HG03558 (cell line): ENCODE data around the gene RAPGEF1.

Experiments used
- ATAC-seq: cut with Tn5 transposase; IDR thresholded peaks from one replicate; pipeline ENCODE4 v1.9.1; 2021; ENCODE audit warnings: moderate number of reproducible peaks; ENCODE audit not compliant: unreplicated experiment; ENCODE audit errors: extremely low read depth

RAPGEF1 gene

DNA sequence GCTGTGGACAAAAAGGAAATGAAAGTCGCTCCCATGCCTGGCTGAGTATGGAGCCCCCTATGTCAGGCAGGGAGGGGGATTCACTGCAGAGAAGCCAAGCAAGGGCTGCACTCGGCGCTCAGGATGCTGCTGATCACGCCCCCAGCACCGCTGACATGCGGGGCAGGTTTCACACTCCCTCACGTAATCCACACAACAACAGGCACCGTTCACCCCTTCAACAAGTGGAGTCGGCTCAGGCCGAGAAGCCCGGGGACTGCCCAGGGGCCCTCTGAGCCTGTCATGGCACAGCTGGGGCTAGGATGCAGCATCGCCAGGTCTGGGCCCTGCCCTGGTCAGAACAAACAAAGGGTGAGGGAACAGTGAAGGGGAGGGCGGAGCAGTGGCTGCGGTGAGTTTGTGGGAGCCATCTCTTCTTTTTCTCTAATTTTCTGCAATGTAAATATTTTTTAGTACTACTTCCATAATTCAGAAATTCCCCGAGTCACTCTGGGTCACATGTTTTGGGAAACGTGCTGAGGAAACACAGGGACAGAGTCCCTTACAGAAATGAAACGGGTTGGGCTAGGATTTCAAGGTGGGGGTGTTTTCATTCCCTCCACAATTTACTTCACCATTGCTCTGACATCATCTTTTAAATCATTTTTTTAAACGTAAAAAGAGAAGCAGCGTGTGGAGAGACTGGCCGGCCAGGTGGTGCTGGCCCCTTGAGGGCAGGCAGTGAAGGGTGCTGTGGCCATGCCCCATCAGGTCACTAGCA, 144.8 kb downstream of the RAPGEF1 start:
- no peak for ATAC-seq

GRCh38 chr9:131593936-131594665, 145.8 kb downstream of the RAPGEF1 start:
- ATAC-seq: no peak

DNA sequence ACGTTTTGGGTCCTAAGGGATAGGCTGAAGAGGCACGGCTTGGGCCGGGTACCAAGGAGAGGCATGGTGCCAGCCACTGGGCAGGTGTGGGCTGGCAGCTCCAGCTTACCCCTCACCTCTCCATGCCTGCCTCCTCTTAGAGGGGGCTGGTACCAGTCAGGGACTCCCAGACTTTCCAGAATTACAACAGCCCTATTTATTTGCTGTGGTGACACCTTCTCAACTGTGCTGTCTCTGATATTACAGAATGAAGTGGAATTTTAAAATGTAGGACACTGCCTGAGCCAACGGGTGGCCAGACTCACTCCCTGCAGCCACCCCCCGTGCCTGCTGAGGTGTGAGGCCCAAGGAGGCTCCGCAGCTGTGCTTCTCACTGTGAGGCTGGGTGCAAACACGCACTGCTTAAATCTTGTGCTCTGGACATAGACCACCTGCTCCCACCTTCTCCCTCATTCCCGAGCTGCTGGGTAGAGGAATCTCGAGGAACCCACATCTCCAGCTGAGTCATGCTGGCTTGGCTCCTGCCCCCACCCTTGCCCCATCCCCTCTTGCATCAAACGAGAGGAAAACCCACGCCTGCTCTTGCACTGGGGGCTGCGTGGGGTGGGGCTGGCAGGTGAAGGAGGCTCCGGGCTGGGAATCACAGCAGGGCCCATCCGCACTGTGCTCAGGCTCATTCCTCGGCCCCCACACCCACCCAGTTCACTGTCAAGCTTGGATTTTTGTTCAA, 146.6 kb downstream of the RAPGEF1 start:
- ATAC-seq: no peak

- ATAC-seq: no peak
Observed at GRCh38 chr9:131591845-131592208, 148.0 kb downstream of the RAPGEF1 start.

DNA sequence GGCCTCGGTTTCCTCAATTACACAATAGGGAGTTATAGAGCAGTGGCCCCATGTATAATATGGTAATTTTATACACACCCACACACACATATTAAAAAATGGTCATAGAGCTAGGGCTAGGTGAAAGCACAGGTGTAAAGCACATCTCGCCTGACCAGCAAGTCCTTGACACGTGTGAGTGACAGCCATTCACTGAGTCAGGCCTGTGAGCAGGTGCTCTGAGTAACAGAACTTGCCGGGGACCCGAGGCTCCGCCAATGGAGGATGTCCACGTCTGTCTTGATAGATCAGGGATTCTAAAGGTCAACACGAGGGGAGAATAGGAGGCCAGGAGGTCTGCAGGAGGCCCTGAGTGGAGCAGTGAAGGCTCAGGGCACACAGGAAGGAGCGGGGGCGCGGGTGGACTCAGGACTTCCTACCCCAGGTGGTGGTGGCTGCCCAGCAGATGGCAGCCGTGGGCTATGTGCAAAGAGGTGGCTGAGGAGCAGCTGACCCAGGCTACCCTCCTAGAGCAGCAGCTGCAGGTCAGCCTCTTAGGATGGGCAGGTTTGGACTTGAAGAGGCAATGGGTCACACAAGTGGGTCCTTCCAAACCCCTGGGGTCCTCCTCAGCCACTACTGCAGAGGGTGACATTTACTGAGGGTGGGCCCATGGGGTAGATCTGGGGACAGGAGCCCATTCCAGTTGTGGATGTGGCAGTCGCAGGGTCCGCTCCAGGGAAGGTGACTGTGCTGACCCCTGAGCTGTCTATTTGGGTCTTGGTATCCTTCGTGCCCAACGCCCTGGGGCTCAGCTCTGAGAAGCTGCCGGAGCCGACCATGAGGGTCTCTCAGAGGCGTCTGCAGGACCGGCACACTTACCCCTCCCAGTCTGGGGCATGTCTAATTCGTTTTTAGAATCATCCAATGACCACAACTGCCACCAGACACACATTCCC, 148.7 kb downstream of the RAPGEF1 start:
- no peak for ATAC-seq

DNA sequence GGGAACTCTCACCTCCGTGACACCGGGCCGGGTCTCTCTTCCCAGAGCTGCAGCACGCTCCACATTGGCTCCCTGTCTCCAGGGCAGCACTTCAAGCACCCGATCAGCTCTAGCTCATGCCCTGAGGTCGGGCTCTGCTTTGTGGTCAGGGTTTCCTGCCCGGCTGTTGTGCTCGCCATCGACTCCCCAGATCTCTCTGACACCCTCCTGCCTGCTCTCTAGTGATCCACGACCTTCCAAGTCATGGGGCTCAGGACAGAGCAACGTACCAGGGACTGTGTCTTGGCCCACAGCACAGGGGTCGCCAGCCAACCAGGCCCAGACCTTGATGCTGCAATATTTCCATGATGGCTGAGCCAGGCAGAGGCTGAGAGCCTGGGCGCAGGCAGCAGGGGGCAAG, 149.4 kb downstream of the RAPGEF1 start:
- no peak for ATAC-seq

DNA sequence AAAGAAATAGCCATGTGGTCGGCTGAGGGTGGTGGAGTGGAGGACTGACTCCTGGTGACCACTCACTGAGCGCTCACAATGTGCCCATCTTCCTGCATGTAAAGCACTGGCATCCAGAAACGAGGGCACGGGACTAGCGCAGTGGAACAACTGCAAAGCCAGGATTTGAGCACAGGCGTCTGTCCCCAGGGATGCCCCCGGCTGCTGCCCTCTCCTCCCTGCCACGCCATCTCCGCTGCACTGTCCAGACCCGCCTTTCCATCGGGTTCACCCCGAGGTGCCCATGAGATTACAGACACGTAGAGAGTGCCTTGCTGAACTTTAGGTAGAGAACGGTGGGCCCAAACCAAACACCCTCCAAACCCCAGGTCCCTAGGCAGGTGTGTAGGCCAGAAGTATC, 149.9 kb downstream of the RAPGEF1 start:
- no peak for ATAC-seq

DNA sequence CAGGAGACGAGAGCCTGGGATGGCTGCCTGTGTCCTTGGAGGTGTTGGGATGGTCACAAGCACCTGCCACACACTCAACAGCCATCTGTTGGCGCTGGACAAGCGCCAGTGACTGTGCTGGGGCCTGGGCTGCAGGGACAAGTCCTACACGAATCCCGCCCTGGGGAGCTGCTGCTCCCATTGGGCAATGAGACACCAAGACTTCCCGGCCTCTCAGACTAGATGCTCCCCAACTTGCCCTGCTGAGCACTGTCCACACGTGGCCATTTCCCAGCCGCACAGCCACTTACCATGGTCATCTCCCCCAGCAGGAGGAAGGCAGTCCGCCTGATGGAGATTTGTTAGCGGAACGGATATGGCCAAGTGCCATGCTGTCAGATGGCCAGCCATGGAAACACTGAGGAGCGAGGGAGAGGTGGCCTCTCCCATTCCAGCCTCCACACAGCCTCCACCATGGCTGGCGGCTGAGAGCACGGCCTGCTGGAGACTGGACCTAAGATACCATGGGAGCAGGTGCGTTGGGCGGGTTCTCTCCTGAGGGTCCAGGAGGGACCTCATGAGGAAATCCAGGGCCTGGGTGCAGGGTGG, 150.7 kb downstream of the RAPGEF1 start:
- ATAC-seq: no peak

- ATAC-seq: no peak
Observed at GRCh38 chr9:131588396-131588795, 151.5 kb downstream of the RAPGEF1 start.

GRCh38 chr9:131587906-131588305, 152.0 kb downstream of the RAPGEF1 start:
- ATAC-seq: no peak

GRCh38 chr9:131587331-131587730, 152.5 kb downstream of the RAPGEF1 start:
- ATAC-seq: no peak

DNA sequence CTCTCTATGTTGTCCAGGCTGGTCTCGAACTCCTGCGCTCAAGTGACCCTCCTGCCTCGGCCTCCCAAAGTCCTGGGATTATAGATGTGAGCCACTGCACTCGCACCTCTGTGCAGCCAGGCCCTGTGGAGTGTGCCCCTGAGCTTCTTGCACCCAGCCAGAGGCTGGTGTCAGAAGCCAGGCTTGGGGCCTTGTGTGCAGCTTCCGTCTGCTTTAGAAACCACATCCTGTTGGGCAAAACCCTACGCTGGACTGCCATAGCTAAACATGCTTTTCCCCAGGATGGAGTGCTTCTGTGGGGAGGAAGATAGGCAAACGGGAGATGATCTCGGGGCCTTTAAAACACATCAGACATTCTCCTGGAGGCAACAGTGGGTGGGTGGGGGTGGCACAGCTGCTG, 154.5 kb downstream of the RAPGEF1 start:
- ATAC-seq: no peak

GRCh38 chr9:131584858-131585257, 155.0 kb downstream of the RAPGEF1 start:
- ATAC-seq: no peak

DNA sequence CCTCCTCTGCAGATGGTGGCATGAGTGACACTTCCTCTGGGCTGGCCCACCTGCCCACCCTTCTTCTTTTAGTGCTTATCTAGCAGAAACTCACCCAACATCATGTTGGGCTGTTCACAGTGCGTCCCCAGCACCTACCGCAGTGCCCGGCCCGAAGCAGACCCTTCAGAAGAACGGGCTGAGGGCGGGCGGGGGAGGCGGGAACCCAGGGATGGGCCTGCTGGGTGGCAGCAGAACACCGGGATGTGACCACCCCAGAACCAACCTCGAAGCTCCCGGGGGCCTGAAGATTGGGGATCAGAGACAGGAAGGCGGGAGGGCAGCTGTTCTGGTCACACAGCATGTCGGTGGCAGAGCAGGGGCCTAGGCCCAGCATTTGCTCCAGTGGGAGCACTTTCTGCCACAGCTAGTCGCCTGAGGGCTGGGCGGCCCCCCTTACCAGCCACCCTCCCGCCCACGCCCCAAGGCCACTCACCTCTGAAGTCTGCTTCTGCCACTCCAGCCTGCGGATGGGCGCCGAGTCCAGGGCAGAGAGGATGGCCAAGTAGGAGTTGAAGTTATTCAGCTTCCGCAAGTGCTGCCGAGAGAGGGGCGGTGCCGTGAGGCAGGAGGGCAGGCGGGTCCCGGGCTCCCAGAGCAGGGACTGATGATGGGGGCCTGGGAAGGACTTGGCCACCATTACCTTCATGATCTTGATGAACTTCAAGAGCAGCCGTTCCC, 155.9 kb downstream of the RAPGEF1 start:
- ATAC-seq: no peak

DNA sequence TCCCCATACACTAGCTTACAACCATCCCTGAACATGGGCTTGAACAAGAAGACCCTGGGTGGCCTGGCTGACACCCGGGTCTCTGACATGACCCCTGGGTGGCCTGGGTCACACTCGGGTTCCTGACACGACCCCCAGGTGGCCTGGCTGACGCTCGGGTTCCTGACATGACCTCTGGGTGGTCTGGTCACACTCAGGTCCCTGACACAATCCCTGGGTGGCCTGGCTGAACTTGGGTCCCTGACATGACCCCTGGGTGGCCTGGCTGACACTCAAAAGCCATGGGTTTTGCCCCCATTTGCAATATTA, 156.6 kb downstream of the RAPGEF1 start:
- no peak for ATAC-seq

DNA sequence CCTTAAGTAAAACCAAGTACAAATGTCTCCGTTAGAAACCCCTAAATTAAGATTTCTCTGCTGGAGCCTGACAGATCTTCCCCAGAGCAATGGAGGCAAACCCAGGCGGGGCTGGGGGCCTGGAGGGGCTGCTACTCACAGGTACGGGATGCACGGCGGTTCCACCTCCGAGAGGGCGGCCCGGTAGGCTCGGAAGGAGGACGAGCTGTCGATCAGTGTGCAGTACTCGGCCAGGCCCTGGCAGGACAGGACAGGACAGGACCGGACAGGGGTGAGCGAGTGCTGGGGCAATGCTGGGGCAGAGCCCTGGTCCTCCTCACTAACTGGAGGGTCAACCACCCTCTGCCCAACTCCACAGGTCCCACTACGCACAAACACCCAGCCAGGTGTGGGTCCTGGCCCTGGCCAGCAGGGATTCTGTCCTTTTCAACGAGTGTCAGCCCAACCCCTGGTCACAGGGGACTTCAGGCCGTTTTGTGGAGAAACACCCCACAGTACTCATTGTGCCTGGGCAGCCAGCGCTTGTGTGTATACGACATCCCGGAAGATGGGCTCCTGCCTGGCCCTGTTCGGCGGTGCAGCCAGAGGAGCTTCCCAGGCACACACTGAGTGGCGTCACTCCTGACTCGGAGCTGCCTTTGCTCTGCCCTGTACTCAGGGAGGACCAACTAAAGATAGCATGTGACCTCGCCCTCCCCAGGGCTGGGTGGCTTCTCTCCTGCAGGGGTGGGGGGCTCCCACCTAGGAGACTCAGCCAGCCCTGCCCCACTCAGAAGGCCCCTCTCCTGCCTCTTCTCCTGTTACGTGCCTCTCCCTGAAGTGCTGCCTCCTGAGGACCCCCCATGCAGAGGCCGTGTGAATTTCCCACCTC, 157.2 kb downstream of the RAPGEF1 start:
- no peak for ATAC-seq

DNA sequence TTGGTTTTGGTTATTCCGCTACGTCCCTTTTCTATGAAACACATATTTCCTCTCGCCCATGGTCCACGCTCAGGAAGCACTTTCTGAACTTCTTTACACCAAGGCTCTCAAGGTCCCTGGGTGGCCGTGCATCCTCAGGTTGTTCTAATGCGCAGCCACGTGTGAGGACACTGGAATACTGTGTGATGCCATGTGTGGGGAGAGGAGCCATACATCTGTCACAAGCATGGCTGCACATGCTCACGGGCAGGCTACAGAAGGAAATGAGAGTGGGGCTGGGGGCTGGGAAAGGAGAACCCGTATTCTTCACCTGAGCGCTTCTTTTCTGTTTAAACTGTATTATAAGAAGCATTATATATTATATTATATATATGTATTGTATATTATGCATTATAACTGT, 157.8 kb downstream of the RAPGEF1 start:
- ATAC-seq: no peak

DNA sequence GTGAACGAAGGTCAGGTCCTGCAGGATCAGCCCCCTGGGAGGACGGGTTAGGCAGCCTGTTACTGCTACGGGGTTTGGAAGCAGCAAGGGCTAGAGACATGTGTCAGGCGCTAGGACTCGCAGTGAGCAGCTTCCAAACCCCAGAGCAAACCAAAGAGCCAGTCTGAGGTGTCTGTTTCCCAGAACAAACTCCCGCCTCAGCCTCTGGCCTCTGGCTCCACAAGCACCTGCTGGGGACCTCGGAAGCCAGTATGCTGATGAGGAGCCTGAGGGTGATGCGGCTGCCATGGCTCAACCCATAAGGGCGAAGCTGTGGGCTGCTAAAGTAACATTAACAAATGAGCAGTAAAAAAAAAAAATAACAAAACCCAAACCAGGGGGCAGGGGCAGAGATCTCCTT, 159.5 kb downstream of the RAPGEF1 start:
- no peak for ATAC-seq
